Measurements from ENCODE around the gene PFAS. TPM values are rescaled to one million over a fixed set of nuclear protein-coding genes. Genes with fewer than 3 reads are reported as not detected.

PFAS gene
- total and polyA plus RNA-seq, 12 donors = 8.6 to 17.9 (median 13.3) TPM

DNA sequence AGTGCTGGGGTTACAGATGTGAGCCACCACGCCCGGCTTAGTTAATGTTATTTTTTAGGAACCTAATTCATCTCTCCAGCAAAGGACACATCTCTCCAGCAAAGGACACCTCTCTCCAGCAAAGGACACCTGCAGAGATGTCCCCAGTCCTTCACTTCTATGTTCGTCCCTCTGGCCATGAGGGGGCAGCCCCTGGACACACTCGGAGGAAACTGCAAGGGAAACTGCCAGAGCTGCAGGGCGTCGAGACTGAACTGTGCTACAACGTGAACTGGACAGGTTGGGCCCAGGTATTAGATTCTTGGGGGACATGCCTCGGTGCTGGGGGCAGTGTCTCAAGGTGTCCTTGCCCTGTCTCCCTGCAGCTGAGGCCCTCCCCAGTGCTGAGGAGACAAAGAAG, 4.7 kb downstream of the PFAS start:
- H3K27me3 ChIP-seq = no peaks in the 10 kb centered on the region
- peaks cover 0 to 12% (median 9%) of the 10 kb centered on the region in 9 donors for H3K4me1 ChIP-seq
- TF ChIP-seq, protein P1, sequence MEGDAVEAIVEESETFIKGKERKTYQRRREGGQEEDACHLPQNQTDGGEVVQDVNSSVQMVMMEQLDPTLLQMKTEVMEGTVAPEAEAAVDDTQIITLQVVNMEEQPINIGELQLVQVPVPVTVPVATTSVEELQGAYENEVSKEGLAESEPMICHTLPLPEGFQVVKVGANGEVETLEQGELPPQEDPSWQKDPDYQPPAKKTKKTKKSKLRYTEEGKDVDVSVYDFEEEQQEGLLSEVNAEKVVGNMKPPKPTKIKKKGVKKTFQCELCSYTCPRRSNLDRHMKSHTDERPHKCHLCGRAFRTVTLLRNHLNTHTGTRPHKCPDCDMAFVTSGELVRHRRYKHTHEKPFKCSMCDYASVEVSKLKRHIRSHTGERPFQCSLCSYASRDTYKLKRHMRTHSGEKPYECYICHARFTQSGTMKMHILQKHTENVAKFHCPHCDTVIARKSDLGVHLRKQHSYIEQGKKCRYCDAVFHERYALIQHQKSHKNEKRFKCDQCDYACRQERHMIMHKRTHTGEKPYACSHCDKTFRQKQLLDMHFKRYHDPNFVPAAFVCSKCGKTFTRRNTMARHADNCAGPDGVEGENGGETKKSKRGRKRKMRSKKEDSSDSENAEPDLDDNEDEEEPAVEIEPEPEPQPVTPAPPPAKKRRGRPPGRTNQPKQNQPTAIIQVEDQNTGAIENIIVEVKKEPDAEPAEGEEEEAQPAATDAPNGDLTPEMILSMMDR (IDR thresholded peaks at IDR 0.05) = peak in 6 of 9 donors; percentile 11 to 59 (median 44)
- WGBS, 2 donors = 49 to 77% methylated on average over 8 of the region's 8 CpGs
- H3K36me3 ChIP-seq = peaks cover 0 to 50% (median 9%) of the 10 kb centered on the region in 9 donors
- no peak overlapping the region for H3K27ac ChIP-seq
- ATAC-seq = peak in 1 of 8 donors; percentile 35
- intact Hi-C loops (cut with DNase I) = loop anchor here in 7 of 10 donors (5.0 to 10.0 kb wide), 3 partner anchors 34 to 491 kb away; partner anchors contain the start of genes RANGRF (in 5 of the 7) and CCDC42 (in 1 of the 7)
- peak in 1 of 2 donors; percentile 29 for DNase-seq
- H3K4me3 ChIP-seq = no peak overlapping the region
- no peaks in the 10 kb centered on the region for H3K9me3 ChIP-seq

DNA sequence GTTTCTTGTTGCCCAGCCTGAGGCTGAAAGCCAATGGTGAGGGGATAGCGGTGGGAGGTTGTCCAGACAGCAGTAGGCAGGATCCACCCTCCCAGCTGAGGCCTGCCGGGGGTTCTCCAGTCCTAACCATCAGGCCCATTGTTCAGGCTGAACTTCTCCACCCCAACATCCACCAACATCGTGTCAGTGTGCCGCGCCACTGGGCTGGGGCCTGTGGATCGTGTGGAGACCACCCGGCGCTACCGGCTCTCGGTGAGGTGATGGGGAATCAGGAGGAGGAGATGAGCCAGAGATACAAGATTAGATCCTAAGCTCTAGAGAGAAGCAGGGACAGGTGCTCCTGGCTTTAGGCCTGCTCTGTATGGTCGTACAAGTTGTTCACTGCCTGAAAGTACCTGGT, 5.8 kb downstream of the PFAS start:
- Histone ChIP-seq H3K4me3 (no peak overlapping the region), H3K27me3 (no peaks in the 10 kb centered on the region), H3K27ac (no peak overlapping the region), H3K4me1 (peaks cover 0 to 6% (median 3%) of the 10 kb centered on the region in 9 donors), H3K9me3 (no peaks in the 10 kb centered on the region), H3K36me3 (peaks cover 0 to 60% (median 9%) of the 10 kb centered on the region in 9 donors)
- TF ChIP-seq, protein P1 (IDR thresholded peaks at IDR 0.05) = no peak
- no peak for ATAC-seq
- WGBS, 2 donors = 97% methylated on average over 11 of the region's 11 CpGs
- intact Hi-C loops (cut with DNase I) = loop anchor here in 7 of 10 donors (5.0 to 10.0 kb wide), 3 partner anchors 32 to 490 kb away; partner anchors contain the start of genes RANGRF (in 5 of the 7) and CCDC42 (in 1 of the 7)
- no peak for DNase-seq

GRCh38 chr17:8255499-8255898, 6.4 kb downstream of the PFAS start:
- Histone ChIP-seq H3K9me3 (no peaks in the 10 kb centered on the region), H3K27me3 (no peaks in the 10 kb centered on the region), H3K4me1 (peaks cover 0 to 4% (median 0%) of the 10 kb centered on the region in 9 donors), H3K4me3 (no peak overlapping the region), H3K27ac (no peak overlapping the region), H3K36me3 (peaks cover 0 to 66% (median 9%) of the 10 kb centered on the region in 9 donors)
- TF ChIP-seq, protein P1 (IDR thresholded peaks at IDR 0.05) = no peak
- 94 to 97% methylated on average over 9 of the region's 9 CpGs for WGBS, 2 donors
- DNase-seq (no peak), ATAC-seq (peak in 2 of 8 donors; percentile 55 to 56)
- intact Hi-C loops (cut with DNase I) = loop anchor here in 1 of 10 donors (10.0 kb wide), 1 partner anchor 489 kb away; the partner anchor contains the start of gene CCDC42

DNA sequence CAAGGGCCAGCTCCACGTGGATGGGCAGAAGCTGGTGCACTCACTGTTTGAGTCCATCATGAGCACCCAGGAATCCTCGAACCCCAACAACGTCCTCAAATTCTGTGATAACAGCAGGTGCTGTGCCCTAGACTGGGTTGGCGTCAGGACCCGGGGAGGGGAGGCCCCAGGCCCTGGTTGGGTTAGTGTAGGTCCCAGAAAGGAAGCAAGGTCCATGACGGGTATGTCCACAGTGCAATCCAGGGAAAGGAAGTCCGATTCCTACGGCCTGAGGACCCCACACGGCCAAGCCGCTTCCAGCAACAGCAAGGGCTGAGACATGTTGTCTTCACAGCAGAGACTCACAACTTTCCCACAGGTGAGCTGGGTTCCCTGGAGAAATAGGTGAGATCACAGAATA, 7.2 kb downstream of the PFAS start:
- Histone ChIP-seq H3K27ac (no peak overlapping the region), H3K4me1 (peaks cover 0 to 4% (median 0%) of the 10 kb centered on the region in 9 donors), H3K36me3 (peaks cover 0 to 74% (median 11%) of the 10 kb centered on the region in 9 donors), H3K4me3 (no peak overlapping the region), H3K9me3 (no peaks in the 10 kb centered on the region), H3K27me3 (no peaks in the 10 kb centered on the region)
- DNase-seq (no peak), ATAC-seq (no peak)
- 92 to 95% methylated on average over 10 of the region's 10 CpGs for WGBS, 2 donors
- intact Hi-C loops (cut with DNase I) = loop anchor here in 1 of 10 donors (10.0 kb wide), 1 partner anchor 489 kb away; the partner anchor contains the start of gene CCDC42
- TF ChIP-seq, protein P1 (IDR thresholded peaks at IDR 0.05) = no peak

Measured in heart right ventricle (tissue), 16 donors.